GM20431 (cell line): ENCODE results near the gene SALL1.

ENCODE experiments used
- in situ Hi-C: fragments of 300-500 bp; cut with MseI, MboI; formaldehyde crosslinking; loops from one replicate; pipeline ENCODE4 v1.15.0; 2020; ENCODE audit warnings: low sequenced_read_pairs; ENCODE audit not compliant: unreplicated experiment

Gene SALL1

GRCh38 chr16:51143196-51143977 lies 7.7 kb downstream of the SALL1 start:
- in situ Hi-C loops: no loop called here

- in situ Hi-C loops: no loop called here
Observed at GRCh38 chr16:51141541-51141940, 9.5 kb downstream of the SALL1 start.

GRCh38 chr16:51141106-51141505 lies 10.0 kb downstream of the SALL1 start:
- in situ Hi-C loops: no loop called here

- in situ Hi-C loops: no loop called here
Observed at GRCh38 chr16:51140112-51140511, 11.0 kb downstream of the SALL1 start.

- in situ Hi-C loops: no loop called here
Observed at GRCh38 chr16:51139568-51139967, 11.5 kb downstream of the SALL1 start.

GRCh38 chr16:51138178-51138577 lies 12.9 kb downstream of the SALL1 start:
- in situ Hi-C loops: no loop called here

- in situ Hi-C loops: no loop called here
Observed at GRCh38 chr16:51137097-51137496, 14.0 kb downstream of the SALL1 start.

GRCh38 chr16:51134876-51135275 lies 16.2 kb downstream of the SALL1 start:
- in situ Hi-C loops: no loop called here

GRCh38 chr16:51134269-51134812 lies 16.7 kb downstream of the SALL1 start:
- in situ Hi-C loops: no loop called here

- in situ Hi-C loops: no loop called here
Observed at GRCh38 chr16:51133688-51134087, 17.4 kb downstream of the SALL1 start.

GRCh38 chr16:51133183-51133582 lies 17.9 kb downstream of the SALL1 start:
- in situ Hi-C loops: no loop called here

GRCh38 chr16:51132490-51133115 lies 18.5 kb downstream of the SALL1 start:
- in situ Hi-C loops: no loop called here

GRCh38 chr16:51131619-51132018 lies 19.5 kb downstream of the SALL1 start:
- in situ Hi-C loops: no loop called here

- in situ Hi-C loops: no loop called here
Observed at GRCh38 chr16:51129105-51129504, 22.0 kb downstream of the SALL1 start.

GRCh38 chr16:51125992-51126391 lies 25.1 kb downstream of the SALL1 start:
- in situ Hi-C loops: no loop called here

- in situ Hi-C loops: no loop called here
Observed at GRCh38 chr16:51124896-51125295, 26.2 kb downstream of the SALL1 start.

- in situ Hi-C loops: no loop called here
Observed at GRCh38 chr16:51121850-51122249, 29.2 kb downstream of the SALL1 start.

- in situ Hi-C loops: no loop called here
Observed at GRCh38 chr16:51120730-51121347, 30.2 kb downstream of the SALL1 start.

- in situ Hi-C loops: no loop called here
Observed at GRCh38 chr16:51119973-51120729, 30.9 kb downstream of the SALL1 start.

- in situ Hi-C loops: no loop called here
Observed at GRCh38 chr16:51119556-51119955, 31.5 kb downstream of the SALL1 start.
